Astrocyte (in vitro differentiated cells and primary cell): ENCODE data around the gene SCN2B. TPM values are rescaled to one million over a fixed set of nuclear protein-coding genes. Genes with fewer than 3 reads are reported as not detected.

Experiments
- DNase-seq: peaks from one replicate; pipeline ENCODE4 v3.0.0-alpha.2; 2010; ENCODE audit warnings: low read depth
- FAIRE-seq: peaks from 2 replicates; lab custom pipeline; 2011; peaks lifted over from hg19 to GRCh38; lab: Jason Lieb, UNC
- H2AFZ ChIP-seq: 2 replicates; pipeline ENCODE4 v1.6.0; 2012; ENCODE audit warnings: low read depth, low read length, inconsistent platforms
- H3K27ac ChIP-seq: 2 replicates; pipeline ENCODE4 v1.5.1; 2011; ENCODE audit warnings: low read depth, low read length, inconsistent platforms
- H3K27me3 ChIP-seq: 2 replicates; pipeline ENCODE4 v1.6.0; 2011; ENCODE audit warnings: low read length, inconsistent platforms; ENCODE audit not compliant: insufficient read depth
- H3K36me3 ChIP-seq: 2 replicates; pipeline ENCODE4 v1.5.1; 2011; ENCODE audit warnings: low read length, inconsistent platforms; ENCODE audit not compliant: insufficient read depth
- H3K4me1 ChIP-seq: 2 replicates; pipeline ENCODE4 v1.5.1; 2011; ENCODE audit warnings: low read length, inconsistent platforms; ENCODE audit not compliant: insufficient read depth
- H3K4me2 ChIP-seq: 2 replicates; pipeline ENCODE4 v1.6.0; 2012; ENCODE audit warnings: low read length, inconsistent platforms
- H3K4me3 ChIP-seq: 2 replicates; pipeline ENCODE4 v1.5.1; 2011; ENCODE audit warnings: low read depth, mild to moderate bottlenecking, low read length, inconsistent platforms; ENCODE audit not compliant: insufficient read depth
- H3K79me2 ChIP-seq: 2 replicates; pipeline ENCODE4 v1.6.0; 2012; ENCODE audit warnings: mild to moderate bottlenecking, low read length, inconsistent platforms; ENCODE audit not compliant: insufficient read depth
- H3K9ac ChIP-seq: 2 replicates; pipeline ENCODE4 v1.6.0; 2012; ENCODE audit warnings: mild to moderate bottlenecking, low read length, inconsistent platforms
- H3K9me3 ChIP-seq: 2 replicates; pipeline ENCODE4 v1.5.1; 2012; ENCODE audit warnings: low read depth, mild to moderate bottlenecking, low read length, inconsistent platforms; ENCODE audit not compliant: insufficient read depth
- H4K20me1 ChIP-seq: 2 replicates; pipeline ENCODE4 v1.6.0; 2012; ENCODE audit warnings: low read length, inconsistent platforms; ENCODE audit not compliant: insufficient read depth
- H3K27ac Mint-ChIP-seq: one replicate; pipeline ENCODE4 v1.8.0; 2021; ENCODE audit warnings: mild to moderate bottlenecking, mixed read lengths; ENCODE audit not compliant: unreplicated experiment
- H3K27me3 Mint-ChIP-seq: one replicate; pipeline ENCODE4 v1.8.0; 2021; ENCODE audit warnings: low read depth, mixed read lengths; ENCODE audit not compliant: unreplicated experiment
- H3K36me3 Mint-ChIP-seq: one replicate; pipeline ENCODE4 v1.8.0; 2021; ENCODE audit warnings: low read depth, mixed read lengths; ENCODE audit not compliant: unreplicated experiment
- H3K4me1 Mint-ChIP-seq: one replicate; pipeline ENCODE4 v1.8.0; 2021; ENCODE audit warnings: low read depth, mixed read lengths; ENCODE audit not compliant: unreplicated experiment
- H3K4me3 Mint-ChIP-seq: one replicate; pipeline ENCODE4 v1.8.0; 2021; ENCODE audit warnings: mild to moderate bottlenecking, moderate library complexity, mixed read lengths; ENCODE audit not compliant: unreplicated experiment
- H3K9me3 Mint-ChIP-seq: one replicate; pipeline ENCODE4 v1.8.0; 2021; ENCODE audit warnings: mild to moderate bottlenecking, mixed read lengths; ENCODE audit not compliant: unreplicated experiment
- EZH2 ChIP-seq: IDR thresholded peaks from 2 replicates; pipeline ENCODE4 v1.6.1; 2012; ENCODE audit warnings: mild to moderate bottlenecking, low read length, inconsistent platforms; ENCODE audit not compliant: insufficient read depth
- total RNA-seq: library from RNA; stranded (reverse); gene quantifications from 2 replicates; pipeline ENCODE4 v1.2.1, GENCODE V29; 2021
- TF ChIP-seq, protein P1 (sequence below): IDR thresholded peaks from 2 replicates; pipeline ENCODE4 v1.5.1; 2011; ENCODE audit warnings: low read depth, mild to moderate bottlenecking, inconsistent platforms, low read length, moderate library complexity; ENCODE audit not compliant: insufficient read depth

SCN2B gene
- total RNA-seq, 1 donor from 2014 or later = 0.18 TPM

- H3K9me3 ChIP-seq = no peaks in the 10 kb centered on the region
- H3K27ac ChIP-seq = no peak overlapping the region
- Mint-ChIP-seq H3K4me1 (peaks cover 14% of the 10 kb centered on the region), H3K36me3 (no peaks in the 10 kb centered on the region), H3K9me3 (peaks cover 5% of the 10 kb centered on the region), H3K27me3 (peaks cover 43% of the 10 kb centered on the region), H3K27ac (no peak overlapping the region), H3K4me3 (no peak overlapping the region)
- no peak overlapping the region for H3K9ac ChIP-seq
- peaks cover 5% of the 10 kb centered on the region for H3K27me3 ChIP-seq
- TF ChIP-seq, protein P1, sequence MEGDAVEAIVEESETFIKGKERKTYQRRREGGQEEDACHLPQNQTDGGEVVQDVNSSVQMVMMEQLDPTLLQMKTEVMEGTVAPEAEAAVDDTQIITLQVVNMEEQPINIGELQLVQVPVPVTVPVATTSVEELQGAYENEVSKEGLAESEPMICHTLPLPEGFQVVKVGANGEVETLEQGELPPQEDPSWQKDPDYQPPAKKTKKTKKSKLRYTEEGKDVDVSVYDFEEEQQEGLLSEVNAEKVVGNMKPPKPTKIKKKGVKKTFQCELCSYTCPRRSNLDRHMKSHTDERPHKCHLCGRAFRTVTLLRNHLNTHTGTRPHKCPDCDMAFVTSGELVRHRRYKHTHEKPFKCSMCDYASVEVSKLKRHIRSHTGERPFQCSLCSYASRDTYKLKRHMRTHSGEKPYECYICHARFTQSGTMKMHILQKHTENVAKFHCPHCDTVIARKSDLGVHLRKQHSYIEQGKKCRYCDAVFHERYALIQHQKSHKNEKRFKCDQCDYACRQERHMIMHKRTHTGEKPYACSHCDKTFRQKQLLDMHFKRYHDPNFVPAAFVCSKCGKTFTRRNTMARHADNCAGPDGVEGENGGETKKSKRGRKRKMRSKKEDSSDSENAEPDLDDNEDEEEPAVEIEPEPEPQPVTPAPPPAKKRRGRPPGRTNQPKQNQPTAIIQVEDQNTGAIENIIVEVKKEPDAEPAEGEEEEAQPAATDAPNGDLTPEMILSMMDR = no peak
- TF ChIP-seq EZH2 = no peak
- H3K36me3 ChIP-seq = no peaks in the 10 kb centered on the region
- no peaks in the 10 kb centered on the region for H3K4me1 ChIP-seq
- FAIRE-seq (no peak), DNase-seq (peak; percentile 6)
- H3K4me3 ChIP-seq = no peak overlapping the region
- no peaks in the 10 kb centered on the region for H4K20me1 ChIP-seq
- H2AFZ ChIP-seq = peak overlapping the region; percentile 26
- peak overlapping the region; percentile 27 for H3K4me2 ChIP-seq
- H3K79me2 ChIP-seq = no peaks in the 10 kb centered on the region
These were observed 3.9 kb upstream of the SCN2B start for GRCh38 chr11:118180300-118180703.

DNA sequence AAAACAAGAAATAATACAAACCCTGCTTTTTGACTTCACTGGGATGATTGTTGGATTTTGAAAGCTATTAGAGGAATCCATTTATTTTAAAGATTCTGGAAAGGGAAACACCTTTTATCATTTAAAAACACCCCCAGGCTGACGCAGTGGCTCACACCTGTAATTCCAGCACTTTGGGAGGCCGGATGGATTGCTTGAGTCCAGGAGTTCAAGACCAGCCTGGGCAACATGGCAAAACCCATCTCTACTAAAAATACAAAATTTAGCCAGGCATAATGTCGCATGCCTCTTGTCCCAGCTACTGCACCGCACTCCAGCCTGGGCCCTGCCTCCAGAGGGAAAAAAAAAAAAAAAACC lies 317 bp upstream of the SCN2B start:
- H3K79me2 ChIP-seq = no peaks in the 10 kb centered on the region
- H3K4me2 ChIP-seq = no peak overlapping the region
- H3K36me3 Mint-ChIP-seq = no peaks in the 10 kb centered on the region
- DNase-seq (no peak), FAIRE-seq (no peak)
- H3K27me3 Mint-ChIP-seq = peaks cover 56% of the 10 kb centered on the region
- H3K4me3 Mint-ChIP-seq = no peak overlapping the region
- no peak overlapping the region for H3K4me3 ChIP-seq
- TF ChIP-seq, protein P1 = no peak
- TF ChIP-seq EZH2 = no peak
- H3K27me3 ChIP-seq = peaks cover 17% of the 10 kb centered on the region
- no peaks in the 10 kb centered on the region for H4K20me1 ChIP-seq
- H2AFZ ChIP-seq = no peak overlapping the region
- H3K4me1 Mint-ChIP-seq = peaks cover 20% of the 10 kb centered on the region
- H3K27ac Mint-ChIP-seq = no peak overlapping the region
- H3K27ac ChIP-seq = no peak overlapping the region
- no peaks in the 10 kb centered on the region for H3K4me1 ChIP-seq
- H3K9ac ChIP-seq = no peak overlapping the region
- H3K9me3 ChIP-seq = no peaks in the 10 kb centered on the region
- no peaks in the 10 kb centered on the region for H3K9me3 Mint-ChIP-seq
- no peaks in the 10 kb centered on the region for H3K36me3 ChIP-seq

- Histone ChIP-seq H3K9me3 (no peaks in the 10 kb centered on the region), H3K9ac (no peak overlapping the region), H4K20me1 (no peaks in the 10 kb centered on the region), H3K27me3 (peaks cover 28% of the 10 kb centered on the region), H3K4me2 (peak overlapping the region; percentile 45), H3K36me3 (no peaks in the 10 kb centered on the region), H3K79me2 (no peaks in the 10 kb centered on the region), H3K4me1 (no peaks in the 10 kb centered on the region), H3K27ac (no peak overlapping the region), H2AFZ (no peak overlapping the region), H3K4me3 (no peak overlapping the region)
- FAIRE-seq = no peak
- no peaks in the 10 kb centered on the region for H3K36me3 Mint-ChIP-seq
- TF ChIP-seq EZH2 = no peak
- TF ChIP-seq, protein P1 = no peak
- H3K4me1 Mint-ChIP-seq = peaks cover 20% of the 10 kb centered on the region
- no peaks in the 10 kb centered on the region for H3K9me3 Mint-ChIP-seq
- H3K27me3 Mint-ChIP-seq = peaks cover 61% of the 10 kb centered on the region
- H3K4me3 Mint-ChIP-seq = peak overlapping the region; percentile 71
- peak; percentile 56 for DNase-seq
- peak overlapping the region; percentile 34 for H3K27ac Mint-ChIP-seq
These were observed 1.1 kb downstream of the SCN2B start for GRCh38 chr11:118175031-118175992.
